ENCODE data around the gene HS6ST3.

Gene HS6ST3

GRCh38 chr13:96491103-96491502, 401.2 kb downstream of the HS6ST3 start:
- no peaks in the 10 kb centered on the region for H3K4me1 ChIP-seq (ENCODE audit: low read length)
- no peaks in the 10 kb centered on the region for H3K27me3 ChIP-seq (ENCODE audit: low read depth, low read length)
- no peak overlapping the region for H2AFZ ChIP-seq (ENCODE audit: low read depth, low read length)
- no peaks in the 10 kb centered on the region for H3K79me2 ChIP-seq (ENCODE audit: low read length)
- H3K9ac ChIP-seq (ENCODE audit: low read length), result no peak overlapping the region
- H3K36me3 ChIP-seq (replicated peaks; ENCODE audit: low read depth, low read length), result no peaks in the 10 kb centered on the region
- H4K20me1 ChIP-seq (ENCODE audit: insufficient read depth, low read length), result no peaks in the 10 kb centered on the region
- TF ChIP-seq EZH2phosphoT487 (IDR thresholded peaks at IDR 0.05; ENCODE audit: low read depth), result no peak
- no peaks in the 10 kb centered on the region for H3K9me3 ChIP-seq (ENCODE audit: insufficient read depth, low read length)
- no peak overlapping the region for H3K27ac ChIP-seq (ENCODE audit: low read length)
- no peak overlapping the region for H3K4me3 ChIP-seq (ENCODE audit: low read length)
- no peak overlapping the region for H3K4me2 ChIP-seq (ENCODE audit: low read length)

GRCh38 chr13:96492766-96493165, 402.9 kb downstream of the HS6ST3 start:
- no peak for TF ChIP-seq CTCF (IDR thresholded peaks at IDR 0.05; ENCODE audit: low read depth, low read length)
- TF ChIP-seq EZH2phosphoT487 (IDR thresholded peaks at IDR 0.05; ENCODE audit: low read depth), result no peak
- Histone ChIP-seq H3K4me2 (ENCODE audit: low read length) (no peak overlapping the region), H3K27me3 (ENCODE audit: low read depth, low read length) (no peaks in the 10 kb centered on the region), H3K9me3 (ENCODE audit: insufficient read depth, low read length) (no peaks in the 10 kb centered on the region), H3K4me1 (ENCODE audit: low read length) (no peaks in the 10 kb centered on the region), H3K27ac (ENCODE audit: low read length) (no peak overlapping the region), H3K79me2 (ENCODE audit: low read length) (no peaks in the 10 kb centered on the region), H2AFZ (ENCODE audit: low read depth, low read length) (no peak overlapping the region), H3K4me3 (ENCODE audit: low read length) (no peak overlapping the region), H3K9ac (ENCODE audit: low read length) (no peak overlapping the region), H4K20me1 (ENCODE audit: insufficient read depth, low read length) (no peaks in the 10 kb centered on the region), H3K36me3 (replicated peaks; ENCODE audit: low read depth, low read length) (no peaks in the 10 kb centered on the region)

DNA sequence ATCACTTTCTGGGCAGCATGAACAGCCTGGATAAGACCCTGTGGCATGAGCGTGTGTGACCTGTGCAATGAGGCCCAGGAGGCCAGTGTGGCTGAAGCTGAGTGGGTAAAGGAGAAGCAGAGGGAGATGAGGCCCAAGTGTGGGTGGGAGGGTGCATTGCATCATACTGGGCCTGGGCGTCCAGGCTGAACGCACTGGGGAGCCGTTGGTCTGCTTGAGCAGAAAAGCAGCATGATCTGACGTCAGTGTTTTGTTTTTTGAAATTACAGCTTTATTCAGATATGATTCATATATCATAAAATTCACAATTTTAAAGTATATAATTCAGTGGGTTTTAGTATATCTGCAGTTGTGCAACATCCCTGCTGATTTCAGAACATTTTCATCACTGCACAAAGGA, 409.7 kb downstream of the HS6ST3 start:
- no peaks in the 10 kb centered on the region for H4K20me1 ChIP-seq (ENCODE audit: insufficient read depth, low read length)
- H3K9me3 ChIP-seq (ENCODE audit: insufficient read depth, low read length), result no peaks in the 10 kb centered on the region
- no peak for TF ChIP-seq EZH2phosphoT487 (IDR thresholded peaks at IDR 0.05; ENCODE audit: low read depth)
- TF ChIP-seq CTCF (IDR thresholded peaks at IDR 0.05; ENCODE audit: low read depth, low read length), result no peak
- peaks cover 4% of the 10 kb centered on the region; the same call in 1 of the 2 replicates for H3K27me3 ChIP-seq (ENCODE audit: low read depth, low read length)
- H3K79me2 ChIP-seq (ENCODE audit: low read length), result no peaks in the 10 kb centered on the region
- no peak overlapping the region for H2AFZ ChIP-seq (ENCODE audit: low read depth, low read length)
- no peak overlapping the region for H3K4me3 ChIP-seq (ENCODE audit: low read length)
- H3K4me2 ChIP-seq (ENCODE audit: low read length), result no peak overlapping the region
- no peaks in the 10 kb centered on the region for H3K36me3 ChIP-seq (replicated peaks; ENCODE audit: low read depth, low read length)
- peaks cover 10% of the 10 kb centered on the region for H3K4me1 ChIP-seq (ENCODE audit: low read length)
- no peak overlapping the region for H3K27ac ChIP-seq (ENCODE audit: low read length)
- H3K9ac ChIP-seq (ENCODE audit: low read length), result no peak overlapping the region

DNA sequence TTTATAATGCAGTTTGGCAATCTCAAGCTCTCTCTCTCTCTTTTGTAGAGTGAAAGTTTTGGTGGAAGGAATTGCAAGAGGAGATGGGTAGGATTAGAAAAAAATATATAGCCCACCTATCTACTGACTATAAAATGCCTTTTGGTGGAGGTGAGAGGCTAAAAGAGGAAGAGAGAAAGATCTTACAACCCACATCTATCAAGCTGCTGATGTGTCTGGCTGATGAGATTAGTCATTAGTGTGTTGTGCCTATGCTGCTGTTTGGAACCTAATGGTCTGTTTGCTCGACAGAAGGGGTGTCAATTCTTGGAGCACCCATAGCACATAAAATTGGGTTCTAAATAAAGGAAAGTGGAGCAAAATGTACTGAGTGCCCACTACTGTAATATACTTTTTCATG, 411.0 kb downstream of the HS6ST3 start:
- Histone ChIP-seq H3K9me3 (ENCODE audit: insufficient read depth, low read length) (no peaks in the 10 kb centered on the region), H3K27ac (ENCODE audit: low read length) (no peak overlapping the region), H3K4me3 (ENCODE audit: low read length) (no peak overlapping the region), H3K4me1 (ENCODE audit: low read length) (peaks cover 10% of the 10 kb centered on the region), H2AFZ (ENCODE audit: low read depth, low read length) (no peak overlapping the region), H3K79me2 (ENCODE audit: low read length) (no peaks in the 10 kb centered on the region), H3K4me2 (ENCODE audit: low read length) (no peak overlapping the region), H4K20me1 (ENCODE audit: insufficient read depth, low read length) (no peaks in the 10 kb centered on the region), H3K36me3 (replicated peaks; ENCODE audit: low read depth, low read length) (no peaks in the 10 kb centered on the region), H3K27me3 (ENCODE audit: low read depth, low read length) (peaks cover 4% of the 10 kb centered on the region; the same call in 1 of the 2 replicates), H3K9ac (ENCODE audit: low read length) (no peak overlapping the region)
- TF ChIP-seq CTCF (IDR thresholded peaks at IDR 0.05; ENCODE audit: low read depth, low read length), result no peak
- TF ChIP-seq EZH2phosphoT487 (IDR thresholded peaks at IDR 0.05; ENCODE audit: low read depth), result no peak

DNA sequence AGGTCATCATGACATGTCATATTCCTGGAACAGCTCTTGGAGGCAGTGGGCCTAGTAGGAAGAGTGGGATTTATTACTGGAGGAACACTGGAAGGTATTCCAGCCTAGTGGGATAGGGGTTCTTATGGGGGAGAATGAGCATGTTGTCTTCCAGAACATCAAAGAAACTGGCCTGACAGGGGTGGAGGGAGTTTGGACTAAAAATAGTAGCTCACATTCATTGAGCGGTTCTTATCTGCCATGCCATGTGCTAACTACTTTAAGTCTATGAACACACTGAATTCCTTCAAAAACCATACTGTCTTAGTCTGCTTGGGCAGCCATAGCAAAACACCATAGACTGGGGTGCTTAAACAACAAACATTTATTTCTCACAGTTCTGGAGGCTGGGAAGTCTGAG, 413.6 kb downstream of the HS6ST3 start:
- H3K79me2 ChIP-seq (ENCODE audit: low read length), result no peaks in the 10 kb centered on the region
- no peak overlapping the region for H2AFZ ChIP-seq (ENCODE audit: low read depth, low read length)
- H4K20me1 ChIP-seq (ENCODE audit: insufficient read depth, low read length), result no peaks in the 10 kb centered on the region
- no peak overlapping the region for H3K27ac ChIP-seq (ENCODE audit: low read length)
- no peaks in the 10 kb centered on the region for H3K9me3 ChIP-seq (ENCODE audit: insufficient read depth, low read length)
- H3K4me3 ChIP-seq (ENCODE audit: low read length), result no peak overlapping the region
- H3K36me3 ChIP-seq (replicated peaks; ENCODE audit: low read depth, low read length), result no peaks in the 10 kb centered on the region
- TF ChIP-seq CTCF (IDR thresholded peaks at IDR 0.05; ENCODE audit: low read depth, low read length) (no peak), EZH2phosphoT487 (IDR thresholded peaks at IDR 0.05; ENCODE audit: low read depth) (no peak)
- no peak overlapping the region for H3K9ac ChIP-seq (ENCODE audit: low read length)
- H3K4me1 ChIP-seq (ENCODE audit: low read length), result peaks cover 10% of the 10 kb centered on the region
- H3K27me3 ChIP-seq (ENCODE audit: low read depth, low read length), result peaks cover 4% of the 10 kb centered on the region; the same call in 1 of the 2 replicates
- no peak overlapping the region for H3K4me2 ChIP-seq (ENCODE audit: low read length)

Data from OCI-LY3 (cell line).